Pancreas (tissue), 10 donors: Measurements from ENCODE around the gene LARP4B. TPM values are rescaled to one million over a fixed set of nuclear protein-coding genes. Genes with fewer than 3 reads are reported as not detected.

Experiments used
- ATAC-seq, 4 donors: fragments of 200-7000 bp; cut with Tn5 transposase; one replicate each; pipeline versions ENCODE4 v1.8.0 to v1.9.1; 2020; ENCODE audit warnings: mild to moderate bottlenecking in 4 of 4, moderate library complexity in 4 of 4
- DNase-seq, 6 donors: peaks; one replicate each; pipeline ENCODE4 v3.0.0-alpha.2; 2020
- FAIRE-seq: peaks from 2 replicates; lab custom pipeline; 2012; peaks lifted over from hg19 to GRCh38; lab: Jason Lieb, UNC
- H3K27ac ChIP-seq, 4 donors: fragments of 200-600 bp; sonication (generic); 1 replicate in 3 of 4; 2 replicates in 1 of 4; pipeline versions ENCODE4 v1.5.0 to v1.8.0; 2020
- H3K27me3 ChIP-seq, 4 donors: fragments of 200-600 bp; one replicate each; pipeline ENCODE4 v1.8.0; 2021
- H3K36me3 ChIP-seq, 3 donors: fragments of 200-600 bp; sonication (generic) in 1 of 3; one replicate each; pipeline versions ENCODE4 v1.5.0 to v1.8.0; 2020 to 2021
- H3K4me1 ChIP-seq, 3 donors: fragments of 200-600 bp; one replicate each; pipeline ENCODE4 v1.8.0; 2021
- H3K4me3 ChIP-seq, 4 donors: fragments of 200-600 bp; sonication (generic) in 2 of 4; one replicate each; pipeline versions ENCODE4 v1.5.0 to v1.8.0; 2020 to 2021
- H3K9me3 ChIP-seq, 4 donors: fragments of 200-600 bp; one replicate each; pipeline ENCODE4 v1.8.0; 2021
- CTCF ChIP-seq, 4 donors: fragments of 200-600 bp; sonication (generic) in 3 of 4; IDR thresholded peaks; one replicate each; pipeline versions ENCODE4 v1.5.0 to v1.8.0; 2021; ENCODE audit warnings: antibody characterized with exemption in 4 of 4
- WGBS, 2 donors: extraction: QIAGEN DNeasy Blood & Tissue Kit; methylation state at CpG; one replicate each; pipeline ENCODE4 v1.1.7; 2013; 5-methylcytosine and 5-hydroxymethylcytosine counted together
- intact Hi-C, 3 donors: fragments of 100-400 bp; cut with DNase I; formaldehyde crosslinking; loops; one replicate each; pipeline versions ENCODE4 v1.11.1 to v1.14.2; 2022
- polyA plus RNA-seq, 2 donors: library from polyadenylated mRNA; stranded (reverse); fragments of 200-250 nt; gene quantifications; one replicate each; pipeline ENCODE4 v1.2.3, GENCODE V29; 2013
- total RNA-seq, 6 donors: library from RNA; stranded (reverse); fragmentation: NEBNext Ultra II Directional in 4 of 6; extraction: Animal tissue kit (Norgen Biotek cat#: 25700) in 4 of 6; gene quantifications; one replicate each; pipeline versions ENCODE4 v1.2.1 to v1.2.4, GENCODE V29; 2021 to 2023
- donor health status: healthy with polysubstance abuse.
- donor health status: DM: no; HTN: no; CAD: no; lungs with moderate emphysema.
- donor health status: DM: no; HTN: no; CAD: no.
- donor health status: control.
- donor health status: control.
- donor health status: Bipolar disorder and iron deficiency.
- donor health status: DM: yes; HTN: yes; CAD: no.
- donor health status: DM: no; HTN: no; CAD: no.
- donor health status: DM: no; HTN: no; CAD: no.
- donor health status: DM: yes; HTN: yes; CAD: no.

LARP4B gene
- total and polyA plus RNA-seq, 8 donors, result 10.1 to 53.3 (median 32.2) TPM

GRCh38 chr10:851901-852300 is 79.6 kb downstream of the LARP4B start:
- Histone ChIP-seq H3K9me3 (no peaks in the 10 kb centered on the region), H3K27me3 (no peaks in the 10 kb centered on the region), H3K36me3 (no peaks in the 10 kb centered on the region), H3K4me1 (peaks cover 0 to 4% (median 0%) of the 10 kb centered on the region in 3 donors), H3K4me3 (no peak overlapping the region), H3K27ac (no peak overlapping the region)
- TF ChIP-seq CTCF (IDR thresholded peaks at IDR 0.05), result no peak
- whole genome bisulfite sequencing, 2 donors, result 97 to 98% methylated on average over 5 of the region's 5 CpGs
- intact Hi-C loops, result no loop called here
- ATAC-seq (no peak), DNase-seq (no peak), FAIRE-seq (no peak)

GRCh38 chr10:850093-850492 is 81.4 kb downstream of the LARP4B start:
- no peak for DNase-seq
- Histone ChIP-seq H3K27me3 (no peaks in the 10 kb centered on the region), H3K27ac (no peak overlapping the region), H3K9me3 (no peaks in the 10 kb centered on the region), H3K36me3 (no peaks in the 10 kb centered on the region), H3K4me1 (peaks cover 0 to 4% (median 0%) of the 10 kb centered on the region in 3 donors), H3K4me3 (no peak overlapping the region)
- ATAC-seq, result no peak
- 91 to 93% methylated on average over 2 of the region's 2 CpGs for WGBS, 2 donors
- no peak for FAIRE-seq
- intact Hi-C loops, result no loop called here
- TF ChIP-seq CTCF (IDR thresholded peaks at IDR 0.05), result no peak

- FAIRE-seq (no peak), ATAC-seq (peak in 1 of 4 donors; percentile 37), DNase-seq (no peak)
- H3K4me3 ChIP-seq, result no peak overlapping the region
- no peak for TF ChIP-seq CTCF (IDR thresholded peaks at IDR 0.05)
- no peaks in the 10 kb centered on the region for H3K27me3 ChIP-seq
- H3K4me1 ChIP-seq, result peaks cover 0 to 4% (median 0%) of the 10 kb centered on the region in 3 donors
- 47 to 53% methylated on average over 7 of the region's 7 CpGs for WGBS, 2 donors
- no peaks in the 10 kb centered on the region for H3K9me3 ChIP-seq
- peaks cover 0 to 13% (median 0%) of the 10 kb centered on the region in 3 donors for H3K36me3 ChIP-seq
- intact Hi-C loops, result no loop called here
- H3K27ac ChIP-seq, result no peak overlapping the region
Observed at GRCh38 chr10:847868-848267, 83.6 kb downstream of the LARP4B start.

- 71% methylated on average over 7 of the region's 7 CpGs for WGBS, 2 donors
- H3K9me3 ChIP-seq, result no peaks in the 10 kb centered on the region
- H3K27me3 ChIP-seq, result no peaks in the 10 kb centered on the region
- H3K4me1 ChIP-seq, result peaks cover 0 to 4% (median 0%) of the 10 kb centered on the region in 3 donors
- no peak overlapping the region for H3K27ac ChIP-seq
- FAIRE-seq (no peak), ATAC-seq (peak in 1 of 4 donors; percentile 18), DNase-seq (no peak)
- H3K4me3 ChIP-seq, result no peak overlapping the region
- intact Hi-C loops, result no loop called here
- peaks cover 0 to 26% (median 0%) of the 10 kb centered on the region in 3 donors for H3K36me3 ChIP-seq
- TF ChIP-seq CTCF (IDR thresholded peaks at IDR 0.05), result no peak
Observed at GRCh38 chr10:846126-846685, 85.3 kb downstream of the LARP4B start.

- Histone ChIP-seq H3K9me3 (no peaks in the 10 kb centered on the region), H3K4me1 (peaks cover 0 to 4% (median 0%) of the 10 kb centered on the region in 3 donors), H3K36me3 (peaks cover 0 to 31% (median 0%) of the 10 kb centered on the region in 3 donors), H3K4me3 (no peak overlapping the region), H3K27ac (no peak overlapping the region), H3K27me3 (no peaks in the 10 kb centered on the region)
- ATAC-seq (no peak), FAIRE-seq (no peak), DNase-seq (no peak)
- 90 to 91% methylated on average over 3 of the region's 3 CpGs for WGBS, 2 donors
- no peak for TF ChIP-seq CTCF (IDR thresholded peaks at IDR 0.05)
- intact Hi-C loops, result no loop called here
Observed at GRCh38 chr10:845526-845925, 86.0 kb downstream of the LARP4B start.
